GM23338 (cell line): ENCODE data around the gene NHLRC3. TPM values are rescaled to one million over a fixed set of nuclear protein-coding genes. Genes with fewer than 3 reads are reported as not detected.

ENCODE experiments used
- ATAC-seq: fragments of 200-7000 bp; cut with Tn5 transposase; 3 replicates; pipeline ENCODE4 v1.9.1; 2020
- DNase-seq: peaks from one replicate; pipeline ENCODE4 v3.0.0-alpha.2; 2015; ENCODE audit warnings: low spot score
- H2AFZ ChIP-seq: fragments of 200-600 bp; sonication (generic); 2 replicates; pipeline ENCODE4 v1.8.0; 2016; ENCODE audit warnings: antibody characterized with exemption, mild to moderate bottlenecking, moderate library complexity
- H3F3A ChIP-seq: fragments of 200-600 bp; sonication (generic); replicated peaks from 2 replicates; pipeline ENCODE4 v1.8.0; 2017; ENCODE audit warnings: antibody characterized with exemption, mixed run types, low read depth
- H3K27ac ChIP-seq: fragments of 200-600 bp; sonication (generic); 2 replicates; pipeline ENCODE4 v1.6.1; 2016; ENCODE audit warnings: low read depth
- H3K27me3 ChIP-seq: fragments of 200-600 bp; sonication (generic); 2 replicates; pipeline ENCODE4 v1.8.0; 2016; ENCODE audit warnings: mild to moderate bottlenecking, mixed run types, moderate library complexity; ENCODE audit not compliant: insufficient read depth
- H3K36me3 ChIP-seq: fragments of 200-600 bp; sonication (generic); 2 replicates; pipeline ENCODE4 v1.8.0; 2016; ENCODE audit warnings: mild to moderate bottlenecking; ENCODE audit not compliant: insufficient read depth
- H3K4me1 ChIP-seq: fragments of 200-600 bp; sonication (generic); 2 replicates; pipeline ENCODE4 v1.8.0; 2016; ENCODE audit warnings: mild to moderate bottlenecking, moderate library complexity; ENCODE audit not compliant: insufficient read depth
- H3K4me2 ChIP-seq: fragments of 200-600 bp; sonication (generic); 2 replicates; pipeline ENCODE4 v1.7.1; 2017; ENCODE audit warnings: mixed run types
- H3K4me3 ChIP-seq: fragments of 200-600 bp; sonication (generic); 2 replicates; pipeline ENCODE4 v1.6.1; 2016; ENCODE audit warnings: mixed run types
- H3K79me2 ChIP-seq: fragments of 200-600 bp; sonication (generic); replicated peaks from 2 replicates; pipeline ENCODE4 v1.8.0; 2017; ENCODE audit warnings: mild to moderate bottlenecking; ENCODE audit not compliant: insufficient read depth
- H3K9me2 ChIP-seq: fragments of 200-600 bp; sonication (generic); 2 replicates; pipeline ENCODE4 v1.8.0; 2017; ENCODE audit not compliant: insufficient read depth
- H4K20me1 ChIP-seq: fragments of 200-600 bp; sonication (generic); replicated peaks from 2 replicates; pipeline ENCODE4 v1.8.0; 2017; ENCODE audit warnings: mild to moderate bottlenecking; ENCODE audit not compliant: insufficient read depth
- H3K27ac Mint-ChIP-seq: 2 replicates; pipeline ENCODE4 v1.8.0; 2020; ENCODE audit warnings: inconsistent platforms, mild to moderate bottlenecking, moderate library complexity, mixed read lengths
- H3K27me3 Mint-ChIP-seq: 3 replicates; pipeline ENCODE4 v1.8.0; 2022; ENCODE audit warnings: low read depth, mild to moderate bottlenecking, moderate library complexity, mixed read lengths, inconsistent platforms; ENCODE audit not compliant: insufficient read depth, poor library complexity
- H3K36me3 Mint-ChIP-seq: 3 replicates; pipeline ENCODE4 v1.8.0; 2021; ENCODE audit warnings: low read depth, mild to moderate bottlenecking, inconsistent platforms, moderate library complexity, mixed read lengths
- H3K4me1 Mint-ChIP-seq: 3 replicates; pipeline ENCODE4 v1.8.0; 2020; ENCODE audit warnings: mild to moderate bottlenecking, inconsistent platforms, mixed read lengths
- H3K4me3 Mint-ChIP-seq: 3 replicates; pipeline ENCODE4 v1.8.0; 2021; ENCODE audit warnings: moderate library complexity, mild to moderate bottlenecking, inconsistent platforms, mixed read lengths
- H3K9me3 Mint-ChIP-seq: 3 replicates; pipeline ENCODE4 v1.8.0; 2020; ENCODE audit warnings: moderate library complexity, mild to moderate bottlenecking, inconsistent platforms, mixed read lengths
- CREB1 ChIP-seq: fragments of 250-450 bp; sonication (Bioruptor Pico); IDR thresholded peaks from 2 replicates; pipeline ENCODE4 v1.5.0; 2020; ENCODE audit warnings: low read depth, mild to moderate bottlenecking, moderate library complexity
- EZH2 ChIP-seq: fragments of 200-600 bp; sonication (generic); IDR thresholded peaks from one replicate; pipeline ENCODE4 v1.8.0; 2017; ENCODE audit warnings: antibody characterized with exemption, mild to moderate bottlenecking, low read depth; ENCODE audit not compliant: unreplicated experiment
- NANOG ChIP-seq: IDR thresholded peaks from 2 replicates; pipeline ENCODE4 v1.6.1; 2016; ENCODE audit warnings: antibody characterized with exemption, borderline replicate concordance
- POLR2AphosphoS5 ChIP-seq: IDR thresholded peaks from 2 replicates; pipeline ENCODE4 v1.6.1; 2016; ENCODE audit warnings: antibody characterized with exemption, low read depth
- STAT1 ChIP-seq: IDR thresholded peaks from one replicate; pipeline ENCODE4 v1.6.1; 2016; ENCODE audit warnings: antibody characterized with exemption; ENCODE audit not compliant: unreplicated experiment
- polyA plus RNA-seq: library from polyadenylated mRNA; unstranded; fragments of >200 nt; fragmentation: Nextera tagmentation; extraction: Ambion mirVana; gene quantifications from 2 replicates; pipeline ENCODE4 v1.2.1, GENCODE V29; 2016
- total RNA-seq: library from RNA; depleted of rRNA; stranded (reverse); fragments of >200 nt; shearing (Covaris generic); gene quantifications from 2 replicates; pipeline ENCODE4 v1.2.3, GENCODE V29; 2014
- TF ChIP-seq, protein P1 (sequence below), 2 experiments: fragments of 200-600 bp in 1 of 2; sonication (generic) in 1 of 2; conservative IDR thresholded peaks; 2 replicates each; pipeline versions ENCODE4 v1.5.1 to v1.6.1; 2016 to 2017; ENCODE audit warnings: antibody characterized with exemption in 2 of 2, low read depth in 2 of 2, mild to moderate bottlenecking in 2 of 2, moderate library complexity in 1 of 2
- TF ChIP-seq, protein P2 (sequence below): IDR thresholded peaks from 2 replicates; pipeline ENCODE4 v1.6.1; 2016; ENCODE audit warnings: antibody characterized with exemption

Gene NHLRC3
- total and polyA plus RNA-seq, 2 experiments from 2014 or later, result 11.8 to 15.6 TPM

DNA sequence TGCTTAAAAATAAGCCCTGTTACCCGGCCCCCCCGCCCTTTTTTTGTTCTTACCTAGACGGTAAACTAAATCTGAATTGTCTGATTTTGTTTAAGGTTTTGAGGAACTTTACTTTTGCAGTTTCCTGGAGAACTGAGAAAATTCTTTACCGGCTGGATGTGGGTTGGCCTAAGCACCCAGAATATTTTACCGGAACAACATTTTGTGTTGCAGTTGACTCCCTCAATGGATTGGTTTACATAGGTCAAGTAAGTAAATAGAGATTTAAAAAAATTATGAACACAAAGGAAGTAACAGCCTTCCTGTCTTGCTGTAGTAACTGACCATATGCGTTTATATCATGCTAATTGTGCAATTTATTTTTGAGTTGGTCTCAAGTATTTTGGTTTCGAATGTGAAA is 785 bp downstream of the NHLRC3 start:
- DNase-seq, result no peak
- TF ChIP-seq NANOG (no peak), POLR2AphosphoS5 (no peak), EZH2 (no peak)
- TF ChIP-seq, protein P1, sequence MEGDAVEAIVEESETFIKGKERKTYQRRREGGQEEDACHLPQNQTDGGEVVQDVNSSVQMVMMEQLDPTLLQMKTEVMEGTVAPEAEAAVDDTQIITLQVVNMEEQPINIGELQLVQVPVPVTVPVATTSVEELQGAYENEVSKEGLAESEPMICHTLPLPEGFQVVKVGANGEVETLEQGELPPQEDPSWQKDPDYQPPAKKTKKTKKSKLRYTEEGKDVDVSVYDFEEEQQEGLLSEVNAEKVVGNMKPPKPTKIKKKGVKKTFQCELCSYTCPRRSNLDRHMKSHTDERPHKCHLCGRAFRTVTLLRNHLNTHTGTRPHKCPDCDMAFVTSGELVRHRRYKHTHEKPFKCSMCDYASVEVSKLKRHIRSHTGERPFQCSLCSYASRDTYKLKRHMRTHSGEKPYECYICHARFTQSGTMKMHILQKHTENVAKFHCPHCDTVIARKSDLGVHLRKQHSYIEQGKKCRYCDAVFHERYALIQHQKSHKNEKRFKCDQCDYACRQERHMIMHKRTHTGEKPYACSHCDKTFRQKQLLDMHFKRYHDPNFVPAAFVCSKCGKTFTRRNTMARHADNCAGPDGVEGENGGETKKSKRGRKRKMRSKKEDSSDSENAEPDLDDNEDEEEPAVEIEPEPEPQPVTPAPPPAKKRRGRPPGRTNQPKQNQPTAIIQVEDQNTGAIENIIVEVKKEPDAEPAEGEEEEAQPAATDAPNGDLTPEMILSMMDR (conservative IDR thresholded peaks at IDR 0.05; ENCODE audit: low read depth in 2 of 2), result no peak
- TF ChIP-seq, protein P2, sequence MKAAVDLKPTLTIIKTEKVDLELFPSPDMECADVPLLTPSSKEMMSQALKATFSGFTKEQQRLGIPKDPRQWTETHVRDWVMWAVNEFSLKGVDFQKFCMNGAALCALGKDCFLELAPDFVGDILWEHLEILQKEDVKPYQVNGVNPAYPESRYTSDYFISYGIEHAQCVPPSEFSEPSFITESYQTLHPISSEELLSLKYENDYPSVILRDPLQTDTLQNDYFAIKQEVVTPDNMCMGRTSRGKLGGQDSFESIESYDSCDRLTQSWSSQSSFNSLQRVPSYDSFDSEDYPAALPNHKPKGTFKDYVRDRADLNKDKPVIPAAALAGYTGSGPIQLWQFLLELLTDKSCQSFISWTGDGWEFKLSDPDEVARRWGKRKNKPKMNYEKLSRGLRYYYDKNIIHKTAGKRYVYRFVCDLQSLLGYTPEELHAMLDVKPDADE, result no peak
- no peaks in the 10 kb centered on the region for H3K36me3 ChIP-seq

DNA sequence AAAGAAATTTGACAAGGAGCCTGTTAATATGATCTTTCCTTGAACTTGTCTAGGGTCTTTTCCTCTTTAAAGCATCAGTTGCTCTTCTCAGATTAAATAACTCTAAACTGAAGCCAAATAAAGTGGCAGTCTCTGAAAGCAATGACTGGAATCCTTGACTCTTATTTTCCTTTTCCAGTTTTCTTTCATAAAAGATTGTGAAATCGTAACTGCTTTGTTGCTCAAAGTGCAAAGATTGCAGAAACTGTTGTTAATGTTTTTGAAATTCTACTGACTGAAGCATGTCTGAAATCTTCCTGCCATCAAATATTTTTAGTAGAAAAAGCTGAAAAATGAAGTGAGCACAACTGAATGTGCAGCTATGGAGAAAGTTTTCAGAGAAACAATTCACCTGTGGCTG is 1.9 kb downstream of the NHLRC3 start:
- Histone ChIP-seq H3K4me3 (no peak overlapping the region), H2AFZ (no peak overlapping the region), H3K9me2 (no peaks in the 10 kb centered on the region), H3K4me2 (no peak overlapping the region), H3K27ac (no peak overlapping the region), H3F3A (no peaks in the 10 kb centered on the region), H3K4me1 (peaks cover 6% of the 10 kb centered on the region), H3K79me2 (peaks cover 31% of the 10 kb centered on the region), H3K36me3 (no peaks in the 10 kb centered on the region), H4K20me1 (0 out of 2 replicates have a peak, but pooled peaks cover 3% of the 10 kb centered on the region), H3K27me3 (no peaks in the 10 kb centered on the region)
- no peak overlapping the region; the same call in 2 of the 3 replicates for H3K4me3 Mint-ChIP-seq
- ATAC-seq (no peak), DNase-seq (no peak)
- H3K36me3 Mint-ChIP-seq, result peaks cover 12% of the 10 kb centered on the region
- H3K9me3 Mint-ChIP-seq, result no peaks in the 10 kb centered on the region
- no peak overlapping the region for H3K27ac Mint-ChIP-seq
- no peaks in the 10 kb centered on the region for H3K27me3 Mint-ChIP-seq
- peaks cover 8% of the 10 kb centered on the region; the same call in 2 of the 3 replicates for H3K4me1 Mint-ChIP-seq
- TF ChIP-seq STAT1 (no peak), CREB1 (no peak), POLR2AphosphoS5 (no peak)
- TF ChIP-seq, protein P1 (conservative IDR thresholded peaks at IDR 0.05; ENCODE audit: low read depth in 2 of 2), result no peak

More for the DNA sequence above, 785 bp downstream of the NHLRC3 start:
- peak overlapping the region; percentile 86 for H3K4me3 ChIP-seq
- no peaks in the 10 kb centered on the region for H3K27me3 ChIP-seq
- peak overlapping the region; percentile 76 for H3K4me2 ChIP-seq
- Mint-ChIP-seq H3K27ac (no peak overlapping the region), H3K36me3 (peaks cover 10% of the 10 kb centered on the region), H3K27me3 (no peaks in the 10 kb centered on the region), H3K4me3 (peak overlapping the region; percentile 93), H3K4me1 (peaks cover 18% of the 10 kb centered on the region), H3K9me3 (no peaks in the 10 kb centered on the region)
- peaks cover 43% of the 10 kb centered on the region for H3K79me2 ChIP-seq
- H3K27ac ChIP-seq, result no peak overlapping the region
- no peaks in the 10 kb centered on the region for H3K9me2 ChIP-seq
- ATAC-seq, result no peak
- H3F3A ChIP-seq, result no peaks in the 10 kb centered on the region
- peaks cover 12% of the 10 kb centered on the region; the same call in 1 of the 2 replicates for H4K20me1 ChIP-seq
- H3K4me1 ChIP-seq, result peaks cover 18% of the 10 kb centered on the region
- no peak overlapping the region for H2AFZ ChIP-seq
